MV-4-11 (cell line): ENCODE results near the gene TMOD2.
A peak's percentile ranks its signal among the peaks of the same experiment; 100 is the strongest.

Experiments used
- DNase-seq: peaks from one replicate; lab custom pipeline; 2025; lab: John Stamatoyannopoulos, UW

TMOD2 gene

GRCh38 chr15:51750792-51751696, at the start of gene TMOD2:
TMOD2 (plus strand) TSS chr15:51751597; CDS start chr15:51766442, 14,845 bp downstream.
- DNase-seq = no peak

GRCh38 chr15:51702710-51703109, 48.7 kb upstream of the TMOD2 start:
- no peak for DNase-seq

- DNase-seq = no peak
Measured at GRCh38 chr15:51706291-51706690, 45.1 kb upstream of the TMOD2 start.

- no peak for DNase-seq
Measured at GRCh38 chr15:51706926-51707608, 44.3 kb upstream of the TMOD2 start.

- no peak for DNase-seq
Measured at GRCh38 chr15:51708013-51708412, 43.4 kb upstream of the TMOD2 start.

- peak; percentile 13 for DNase-seq
Measured at GRCh38 chr15:51709031-51709430, 42.4 kb upstream of the TMOD2 start.

- no peak for DNase-seq
Measured at GRCh38 chr15:51714162-51714561, 37.2 kb upstream of the TMOD2 start.

GRCh38 chr15:51714911-51715310, 36.5 kb upstream of the TMOD2 start:
- DNase-seq = no peak

- DNase-seq = no peak
Measured at GRCh38 chr15:51718219-51718618, 33.2 kb upstream of the TMOD2 start.

- DNase-seq = no peak
Measured at GRCh38 chr15:51718746-51719145, 32.7 kb upstream of the TMOD2 start.

GRCh38 chr15:51720201-51720995, 31.0 kb upstream of the TMOD2 start:
- no peak for DNase-seq

- no peak for DNase-seq
Measured at GRCh38 chr15:51721199-51721960, 30.0 kb upstream of the TMOD2 start.

GRCh38 chr15:51724199-51724598, 27.2 kb upstream of the TMOD2 start:
- DNase-seq = no peak

GRCh38 chr15:51724673-51725072, 26.7 kb upstream of the TMOD2 start:
- no peak for DNase-seq

- DNase-seq = no peak
Measured at GRCh38 chr15:51726302-51727073, 24.9 kb upstream of the TMOD2 start.

- DNase-seq = no peak
Measured at GRCh38 chr15:51727141-51727897, 24.1 kb upstream of the TMOD2 start.

- DNase-seq = peak; percentile 96
Measured at GRCh38 chr15:51731549-51732267, 19.7 kb upstream of the TMOD2 start.

- no peak for DNase-seq
Measured at GRCh38 chr15:51732646-51733045, 18.8 kb upstream of the TMOD2 start.

- peak; percentile 5 for DNase-seq
Measured at GRCh38 chr15:51735228-51736010, 16.0 kb upstream of the TMOD2 start.
